DND-41 (cell line): ENCODE data around the gene TRIM4.

Experiments
- EZH2 ChIP-seq: IDR thresholded peaks from 3 replicates; pipeline ENCODE4 v1.6.1; 2012; ENCODE audit warnings: borderline replicate concordance, low read depth, mild to moderate bottlenecking, moderate library complexity, low read length, inconsistent platforms; ENCODE audit not compliant: severe bottlenecking
- TF ChIP-seq, protein P1 (sequence below): IDR thresholded peaks from 2 replicates; pipeline ENCODE4 v1.5.1; 2012; ENCODE audit warnings: borderline replicate concordance, low read length, moderate library complexity, mild to moderate bottlenecking; ENCODE audit not compliant: poor library complexity, severe bottlenecking; ENCODE audit errors: extremely low read depth

DNA sequence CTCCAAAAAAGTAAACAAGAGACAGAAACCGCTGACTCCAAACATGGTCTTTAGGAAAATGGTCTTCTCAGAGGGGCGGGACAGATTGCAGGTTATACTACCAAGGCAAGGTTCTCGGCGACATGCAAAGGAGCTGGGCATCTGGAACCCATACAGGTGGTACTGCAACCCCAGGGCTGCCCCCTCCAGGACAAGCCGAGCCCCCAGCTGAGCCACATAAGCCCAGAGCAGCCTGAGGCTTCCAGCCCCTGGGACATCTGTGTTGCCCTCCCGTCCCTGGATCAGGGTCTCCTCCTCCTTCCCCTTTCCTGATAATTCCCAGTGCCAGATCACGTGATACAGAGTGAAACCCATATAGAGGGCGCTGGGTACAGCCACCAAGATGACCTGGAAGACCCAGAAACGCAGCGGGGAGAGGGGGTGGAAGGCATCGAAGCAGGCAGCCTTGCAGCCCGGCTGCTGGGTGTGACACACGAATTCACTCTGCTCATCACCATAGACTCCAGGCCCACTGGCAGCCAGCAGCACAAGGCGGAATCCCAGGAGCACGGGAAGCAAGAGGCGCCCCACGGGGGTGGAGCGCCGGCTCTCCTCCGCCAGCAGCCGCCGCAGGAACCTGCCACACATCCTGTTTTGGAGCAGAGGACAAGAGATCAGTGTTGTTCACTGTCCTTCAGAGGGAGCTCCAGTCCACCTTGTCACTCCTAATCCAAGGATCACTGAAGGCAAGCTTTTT lies 9.8 kb upstream of the TRIM4 start, which contains the start of gene GJC3:
- TF ChIP-seq, protein P1, sequence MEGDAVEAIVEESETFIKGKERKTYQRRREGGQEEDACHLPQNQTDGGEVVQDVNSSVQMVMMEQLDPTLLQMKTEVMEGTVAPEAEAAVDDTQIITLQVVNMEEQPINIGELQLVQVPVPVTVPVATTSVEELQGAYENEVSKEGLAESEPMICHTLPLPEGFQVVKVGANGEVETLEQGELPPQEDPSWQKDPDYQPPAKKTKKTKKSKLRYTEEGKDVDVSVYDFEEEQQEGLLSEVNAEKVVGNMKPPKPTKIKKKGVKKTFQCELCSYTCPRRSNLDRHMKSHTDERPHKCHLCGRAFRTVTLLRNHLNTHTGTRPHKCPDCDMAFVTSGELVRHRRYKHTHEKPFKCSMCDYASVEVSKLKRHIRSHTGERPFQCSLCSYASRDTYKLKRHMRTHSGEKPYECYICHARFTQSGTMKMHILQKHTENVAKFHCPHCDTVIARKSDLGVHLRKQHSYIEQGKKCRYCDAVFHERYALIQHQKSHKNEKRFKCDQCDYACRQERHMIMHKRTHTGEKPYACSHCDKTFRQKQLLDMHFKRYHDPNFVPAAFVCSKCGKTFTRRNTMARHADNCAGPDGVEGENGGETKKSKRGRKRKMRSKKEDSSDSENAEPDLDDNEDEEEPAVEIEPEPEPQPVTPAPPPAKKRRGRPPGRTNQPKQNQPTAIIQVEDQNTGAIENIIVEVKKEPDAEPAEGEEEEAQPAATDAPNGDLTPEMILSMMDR, result peak; percentile 45
- TF ChIP-seq EZH2, result no peak
